ENCODE measurements around the gene FAM20B.

GRCh38 chr1:179105393-179105792, 79.7 kb downstream of the FAM20B start:
- peak; percentile 54 for TF ChIP-seq CTCF (IDR thresholded peaks at IDR 0.05)
- TF ChIP-seq EZH2phosphoT487 (IDR thresholded peaks at IDR 0.05) = no peak
- TF ChIP-seq EZH2 (IDR thresholded peaks at IDR 0.05) = no peak
